ENCODE measurements around the gene PEPD. TPM values are rescaled to one million over a fixed set of nuclear protein-coding genes. Genes with fewer than 3 reads are reported as not detected.

Gene PEPD
- total and polyA plus RNA-seq, 2 donors (not counting 3 experiments of a cell fraction or from before 2014, with no cell fraction given) = 73.7 to 126 TPM

DNA sequence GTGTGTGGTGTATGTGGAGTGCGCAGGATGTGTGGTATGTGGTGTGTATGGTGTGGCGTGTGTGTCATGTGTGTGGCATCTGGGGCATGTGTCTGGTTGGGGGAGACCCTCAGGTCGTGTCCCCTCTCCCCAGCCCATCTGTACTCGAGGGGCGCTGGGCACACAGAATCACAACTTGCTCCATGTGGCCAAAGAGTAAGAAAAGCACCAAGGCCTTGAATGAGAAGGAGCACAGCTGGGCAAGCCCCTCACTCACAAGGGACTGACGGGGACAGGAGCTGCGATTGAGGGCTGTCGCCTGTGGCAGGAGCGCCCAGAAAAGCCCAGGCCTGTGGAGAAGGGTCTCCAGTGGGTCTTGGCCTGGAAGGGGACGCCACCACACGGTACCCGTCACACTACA is 62.8 kb downstream of the PEPD start:
- Histone ChIP-seq H3K9me1 (replicated peaks; ENCODE audit: control insufficient read depth, extremely low read depth, insufficient read depth, low read length) (no peaks in the 10 kb centered on the region), H3K4me3 (replicated peaks in 1 of 3; ENCODE audit: insufficient read depth in 1 of 3, low read depth in 1 of 3, low read length in 3 of 3) (no peak overlapping the region), H3K79me2 (ENCODE audit: control insufficient read depth, insufficient read depth, low read length) (no peaks in the 10 kb centered on the region), H2AFZ (ENCODE audit: low read depth, low read length) (no peak overlapping the region), H3K36me3 (ENCODE audit: control insufficient read depth in 2 of 2, extremely low read depth in 1 of 2, insufficient read depth in 2 of 2, low read length in 2 of 2) (peaks cover 0 to 3% of the 10 kb centered on the region in 2 experiments), H3K27me3 (ENCODE audit: control insufficient read depth in 2 of 2, insufficient read depth in 2 of 2, low read length in 2 of 2) (no peaks in the 10 kb centered on the region), H3K9ac (replicated peaks; ENCODE audit: extremely low read depth, insufficient read depth, low read length) (no peak overlapping the region), H3K4me2 (ENCODE audit: insufficient read depth, low read length) (no peak overlapping the region), H3K4me1 (ENCODE audit: control insufficient read depth, extremely low read depth, insufficient read depth, low read length) (no peaks in the 10 kb centered on the region), H4K20me1 (replicated peaks; ENCODE audit: control insufficient read depth, extremely low read depth, insufficient read depth, low read length) (no peaks in the 10 kb centered on the region), H3K9me3 (replicated peaks; ENCODE audit: control insufficient read depth, insufficient read depth, low read length) (no peaks in the 10 kb centered on the region), H3K27ac (ENCODE audit: insufficient read depth, low read depth, low read length) (no peak overlapping the region)
- DNase-seq (ENCODE audit: low read depth, low spot score) (no peak), FAIRE-seq (no peak)
- dilution Hi-C loops (cut with MboI; ENCODE audit: extremely low pct_ligation_motif_present, low sequenced_read_pairs) (no loop called here), intact Hi-C loops (cut with micrococcal nuclease) (no loop called here)
- CTCF ChIA-PET = no interaction called here
- TF ChIP-seq EZH2 (IDR thresholded peaks at IDR 0.05; ENCODE audit: borderline replicate concordance, low read depth, low read length, severe bottlenecking) = no peak
- TF ChIP-seq, protein P1, sequence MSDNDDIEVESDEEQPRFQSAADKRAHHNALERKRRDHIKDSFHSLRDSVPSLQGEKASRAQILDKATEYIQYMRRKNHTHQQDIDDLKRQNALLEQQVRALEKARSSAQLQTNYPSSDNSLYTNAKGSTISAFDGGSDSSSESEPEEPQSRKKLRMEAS (IDR thresholded peaks at IDR 0.05; ENCODE audit: insufficient read depth, insufficient read length) = no peak
- TF ChIP-seq JUN (IDR thresholded peaks at IDR 0.05; ENCODE audit: borderline replicate concordance, insufficient read depth, insufficient read length, low read depth) = no peak
- no peak for TF ChIP-seq POLR2AphosphoS5 (IDR thresholded peaks at IDR 0.05; ENCODE audit: insufficient read depth, low read depth, low read length)
- no peak for TF ChIP-seq FOS (IDR thresholded peaks at IDR 0.05; ENCODE audit: borderline replicate concordance, insufficient read depth, low read length)
- no peak for TF ChIP-seq POLR2A (IDR thresholded peaks at IDR 0.05; ENCODE audit: low read depth, low read length)
- no peak for TF ChIP-seq MYC (IDR thresholded peaks at IDR 0.05; ENCODE audit: low read depth, low read length)
- POLR2A ChIA-PET = no interaction called here
- no TSS peak for BruUV-seq (replicated peaks)

DNA sequence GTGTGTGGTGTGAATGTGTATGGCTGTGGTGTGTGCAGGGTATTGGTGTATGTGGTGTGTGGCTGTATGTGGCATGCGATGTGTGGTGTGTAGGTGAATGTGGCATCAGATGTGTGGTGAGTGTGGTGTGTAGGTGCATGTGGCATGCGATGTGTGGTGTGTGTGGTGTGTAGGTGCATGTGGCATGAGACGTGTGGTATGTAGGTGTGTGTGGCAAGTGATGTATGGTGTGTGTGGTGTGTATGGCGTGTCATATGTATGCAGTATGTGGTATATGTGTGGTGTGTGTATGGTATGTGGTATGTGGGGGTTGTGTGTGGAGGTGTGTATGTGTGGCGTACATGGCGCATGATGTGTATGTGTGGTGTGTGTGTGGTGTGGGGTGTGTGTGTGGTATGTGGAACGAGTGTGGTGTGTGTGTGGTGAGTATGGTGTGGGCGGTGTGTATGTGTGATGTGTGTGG is 63.4 kb downstream of the PEPD start:
- Histone ChIP-seq H4K20me1 (replicated peaks; ENCODE audit: control insufficient read depth, extremely low read depth, insufficient read depth, low read length) (no peaks in the 10 kb centered on the region), H3K9ac (replicated peaks; ENCODE audit: extremely low read depth, insufficient read depth, low read length) (no peak overlapping the region), H3K36me3 (ENCODE audit: control insufficient read depth in 2 of 2, extremely low read depth in 1 of 2, insufficient read depth in 2 of 2, low read length in 2 of 2) (peaks cover 0 to 3% of the 10 kb centered on the region in 2 experiments), H3K79me2 (ENCODE audit: control insufficient read depth, insufficient read depth, low read length) (no peaks in the 10 kb centered on the region), H3K4me3 (replicated peaks in 1 of 3; ENCODE audit: insufficient read depth in 1 of 3, low read depth in 1 of 3, low read length in 3 of 3) (no peak overlapping the region), H3K27ac (ENCODE audit: insufficient read depth, low read depth, low read length) (no peak overlapping the region), H3K27me3 (ENCODE audit: control insufficient read depth in 2 of 2, insufficient read depth in 2 of 2, low read length in 2 of 2) (no peaks in the 10 kb centered on the region), H2AFZ (ENCODE audit: low read depth, low read length) (no peak overlapping the region), H3K4me2 (ENCODE audit: insufficient read depth, low read length) (no peak overlapping the region), H3K4me1 (ENCODE audit: control insufficient read depth, extremely low read depth, insufficient read depth, low read length) (no peaks in the 10 kb centered on the region), H3K9me1 (replicated peaks; ENCODE audit: control insufficient read depth, extremely low read depth, insufficient read depth, low read length) (no peaks in the 10 kb centered on the region), H3K9me3 (replicated peaks; ENCODE audit: control insufficient read depth, insufficient read depth, low read length) (no peaks in the 10 kb centered on the region)
- ChIA-PET POLR2A (no interaction called here), CTCF (no interaction called here)
- DNase-seq (ENCODE audit: low read depth, low spot score) (no peak), FAIRE-seq (no peak)
- intact Hi-C loops (cut with micrococcal nuclease) (no loop called here), dilution Hi-C loops (cut with MboI; ENCODE audit: extremely low pct_ligation_motif_present, low sequenced_read_pairs) (no loop called here)
- BruUV-seq (replicated peaks) = no TSS peak
- TF ChIP-seq, protein P2, sequence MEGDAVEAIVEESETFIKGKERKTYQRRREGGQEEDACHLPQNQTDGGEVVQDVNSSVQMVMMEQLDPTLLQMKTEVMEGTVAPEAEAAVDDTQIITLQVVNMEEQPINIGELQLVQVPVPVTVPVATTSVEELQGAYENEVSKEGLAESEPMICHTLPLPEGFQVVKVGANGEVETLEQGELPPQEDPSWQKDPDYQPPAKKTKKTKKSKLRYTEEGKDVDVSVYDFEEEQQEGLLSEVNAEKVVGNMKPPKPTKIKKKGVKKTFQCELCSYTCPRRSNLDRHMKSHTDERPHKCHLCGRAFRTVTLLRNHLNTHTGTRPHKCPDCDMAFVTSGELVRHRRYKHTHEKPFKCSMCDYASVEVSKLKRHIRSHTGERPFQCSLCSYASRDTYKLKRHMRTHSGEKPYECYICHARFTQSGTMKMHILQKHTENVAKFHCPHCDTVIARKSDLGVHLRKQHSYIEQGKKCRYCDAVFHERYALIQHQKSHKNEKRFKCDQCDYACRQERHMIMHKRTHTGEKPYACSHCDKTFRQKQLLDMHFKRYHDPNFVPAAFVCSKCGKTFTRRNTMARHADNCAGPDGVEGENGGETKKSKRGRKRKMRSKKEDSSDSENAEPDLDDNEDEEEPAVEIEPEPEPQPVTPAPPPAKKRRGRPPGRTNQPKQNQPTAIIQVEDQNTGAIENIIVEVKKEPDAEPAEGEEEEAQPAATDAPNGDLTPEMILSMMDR (IDR thresholded peaks at IDR 0.05; ENCODE audit: extremely low read depth in 1 of 2, insufficient read depth in 1 of 2, low read depth in 1 of 2, low read length in 2 of 2) = no peak
- no peak for TF ChIP-seq FOS (IDR thresholded peaks at IDR 0.05; ENCODE audit: borderline replicate concordance, insufficient read depth, low read length)
- no peak for TF ChIP-seq EZH2 (IDR thresholded peaks at IDR 0.05; ENCODE audit: borderline replicate concordance, low read depth, low read length, severe bottlenecking)
- TF ChIP-seq, protein P1 (IDR thresholded peaks at IDR 0.05; ENCODE audit: insufficient read depth, insufficient read length) = no peak
- no peak for TF ChIP-seq POLR2A (IDR thresholded peaks at IDR 0.05; ENCODE audit: low read depth, low read length)
- TF ChIP-seq MYC (IDR thresholded peaks at IDR 0.05; ENCODE audit: low read depth, low read length) = no peak
- no peak for TF ChIP-seq JUN (IDR thresholded peaks at IDR 0.05; ENCODE audit: borderline replicate concordance, insufficient read depth, insufficient read length, low read depth)
- TF ChIP-seq POLR2AphosphoS5 (IDR thresholded peaks at IDR 0.05; ENCODE audit: insufficient read depth, low read depth, low read length) = no peak
